ENCODE measurements around the gene TAF10. TPM values are rescaled to one million over a fixed set of nuclear protein-coding genes. Genes with fewer than 3 reads are reported as not detected.

TAF10 gene
- total RNA-seq, 1 donor from 2014 or later = 154 TPM

- no peak for DNase-seq
- CTCF ChIA-PET = no interaction called here
- TF ChIP-seq CTCF (IDR thresholded peaks at IDR 0.05) = no peak
- no peak for ATAC-seq (ENCODE audit: low read depth)
- Mint-ChIP-seq H3K36me3 (ENCODE audit: low read depth) (peaks cover 33% of the 10 kb centered on the region), H3K4me3 (no peak overlapping the region), H3K9me3 (peaks cover 16% of the 10 kb centered on the region), H3K4me1 (no peaks in the 10 kb centered on the region), H3K27ac (no peak overlapping the region), H3K27me3 (no peaks in the 10 kb centered on the region)
- POLR2A ChIA-PET = interaction anchor here (1.0 kb wide), 1 partner anchor 70 kb away, joined by 3 read pairs; no protein-coding TSS in a partner anchor
- intact Hi-C loops (cut with micrococcal nuclease) = no loop called here
These were observed 28.4 kb downstream of the TAF10 start for GRCh38 chr11:6583584-6583983.

- ATAC-seq (ENCODE audit: low read depth) (no peak), DNase-seq (no peak)
- no peaks in the 10 kb centered on the region for H3K27me3 Mint-ChIP-seq
- H3K36me3 Mint-ChIP-seq (ENCODE audit: low read depth) = peaks cover 25% of the 10 kb centered on the region
- ChIA-PET CTCF (no interaction called here), POLR2A (no interaction called here)
- intact Hi-C loops (cut with micrococcal nuclease) = no loop called here
- no peak for TF ChIP-seq CTCF (IDR thresholded peaks at IDR 0.05)
- no peak overlapping the region for H3K4me3 Mint-ChIP-seq
- no peak overlapping the region for H3K27ac Mint-ChIP-seq
- no peaks in the 10 kb centered on the region for H3K4me1 Mint-ChIP-seq
- peaks cover 14% of the 10 kb centered on the region for H3K9me3 Mint-ChIP-seq
These were observed 32.3 kb downstream of the TAF10 start for GRCh38 chr11:6579681-6580080.

- no peak for ATAC-seq (ENCODE audit: low read depth)
- Mint-ChIP-seq H3K27me3 (no peaks in the 10 kb centered on the region), H3K4me1 (no peaks in the 10 kb centered on the region), H3K4me3 (no peak overlapping the region), H3K9me3 (peaks cover 2% of the 10 kb centered on the region), H3K27ac (no peak overlapping the region), H3K36me3 (ENCODE audit: low read depth) (peaks cover 12% of the 10 kb centered on the region)
- TF ChIP-seq CTCF (IDR thresholded peaks at IDR 0.05) = no peak
- DNase-seq = no peak
- ChIA-PET CTCF (no interaction called here), POLR2A (no interaction called here)
- intact Hi-C loops (cut with micrococcal nuclease) = no loop called here
These were observed 33.9 kb downstream of the TAF10 start for GRCh38 chr11:6578134-6578533.

GRCh38 chr11:6576471-6577373 is 35.3 kb downstream of the TAF10 start:
- TF ChIP-seq CTCF (IDR thresholded peaks at IDR 0.05) = no peak
- POLR2A ChIA-PET = no interaction called here
- intact Hi-C loops (cut with micrococcal nuclease) = no loop called here
- no peak for ATAC-seq (ENCODE audit: low read depth)
- Mint-ChIP-seq H3K4me3 (no peak overlapping the region), H3K9me3 (no peaks in the 10 kb centered on the region), H3K4me1 (no peaks in the 10 kb centered on the region), H3K27ac (no peak overlapping the region), H3K27me3 (no peaks in the 10 kb centered on the region), H3K36me3 (ENCODE audit: low read depth) (peaks cover 4% of the 10 kb centered on the region)
- CTCF ChIA-PET = no interaction called here
- no peak for DNase-seq

- intact Hi-C loops (cut with micrococcal nuclease) = no loop called here
- no peaks in the 10 kb centered on the region for H3K27me3 Mint-ChIP-seq
- TF ChIP-seq CTCF (IDR thresholded peaks at IDR 0.05) = no peak
- ATAC-seq (ENCODE audit: low read depth) (no peak), DNase-seq (no peak)
- no peaks in the 10 kb centered on the region for H3K4me1 Mint-ChIP-seq
- ChIA-PET CTCF (no interaction called here), POLR2A (no interaction called here)
- no peak overlapping the region for H3K27ac Mint-ChIP-seq
- H3K4me3 Mint-ChIP-seq = no peak overlapping the region
- H3K9me3 Mint-ChIP-seq = no peaks in the 10 kb centered on the region
- H3K36me3 Mint-ChIP-seq (ENCODE audit: low read depth) = peaks cover 1% of the 10 kb centered on the region
These were observed 37.0 kb downstream of the TAF10 start for GRCh38 chr11:6574816-6575715.

Measured in activated B cell treated with CpG ODN at 0.5 μM for 24 hours (primary cell).